GM06990 (cell line): ENCODE measurements around the gene KLHL29.

ENCODE experiments used
- DNase-seq: peaks from one replicate; pipeline ENCODE4 v3.0.0-alpha.2; 2011; ENCODE audit not compliant: insufficient read length; ENCODE audit errors: extremely low read depth
- H3K27me3 ChIP-seq: replicated peaks from 2 replicates; pipeline ENCODE4 v1.6.0; 2011; ENCODE audit warnings: low read length; ENCODE audit not compliant: control insufficient read depth, insufficient read depth
- H3K36me3 ChIP-seq: 2 replicates; pipeline ENCODE4 v1.5.1; 2011; ENCODE audit warnings: low read length; ENCODE audit not compliant: control insufficient read depth, insufficient read depth
- H3K4me3 ChIP-seq: replicated peaks from 2 replicates; pipeline ENCODE4 v1.5.1; 2011; ENCODE audit warnings: low read depth, mild to moderate bottlenecking, control low read depth, low read length
- TF ChIP-seq, protein P1 (sequence below): IDR thresholded peaks from 2 replicates; pipeline ENCODE4 v1.5.1; 2011; ENCODE audit warnings: low read length, control low read depth, mild to moderate bottlenecking, inconsistent platforms; ENCODE audit not compliant: insufficient read depth, poor library complexity, severe bottlenecking

The KLHL29 gene

DNA sequence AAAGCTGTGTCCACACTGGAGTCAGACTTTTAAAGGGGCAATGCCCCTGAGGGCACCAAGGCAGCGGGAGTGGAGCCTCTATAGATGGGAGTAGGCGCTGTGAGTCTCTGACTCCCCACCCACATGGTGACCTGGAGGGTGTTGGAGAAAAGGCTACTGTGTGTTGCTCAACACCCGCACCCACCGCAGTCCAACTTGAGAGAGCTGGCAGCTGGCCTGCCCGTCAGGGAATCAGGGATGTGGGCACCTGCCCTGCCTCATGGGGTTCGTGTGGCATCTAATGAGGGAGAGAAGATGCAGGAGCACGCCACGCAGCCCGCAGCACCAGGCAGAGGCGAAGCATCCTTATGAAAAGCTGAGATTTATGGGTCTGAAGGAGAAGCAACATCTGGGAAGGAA is 84.2 kb downstream of the KLHL29 start:
- Histone ChIP-seq H3K27me3 (no peaks in the 10 kb centered on the region), H3K36me3 (no peaks in the 10 kb centered on the region)
- TF ChIP-seq, protein P1, sequence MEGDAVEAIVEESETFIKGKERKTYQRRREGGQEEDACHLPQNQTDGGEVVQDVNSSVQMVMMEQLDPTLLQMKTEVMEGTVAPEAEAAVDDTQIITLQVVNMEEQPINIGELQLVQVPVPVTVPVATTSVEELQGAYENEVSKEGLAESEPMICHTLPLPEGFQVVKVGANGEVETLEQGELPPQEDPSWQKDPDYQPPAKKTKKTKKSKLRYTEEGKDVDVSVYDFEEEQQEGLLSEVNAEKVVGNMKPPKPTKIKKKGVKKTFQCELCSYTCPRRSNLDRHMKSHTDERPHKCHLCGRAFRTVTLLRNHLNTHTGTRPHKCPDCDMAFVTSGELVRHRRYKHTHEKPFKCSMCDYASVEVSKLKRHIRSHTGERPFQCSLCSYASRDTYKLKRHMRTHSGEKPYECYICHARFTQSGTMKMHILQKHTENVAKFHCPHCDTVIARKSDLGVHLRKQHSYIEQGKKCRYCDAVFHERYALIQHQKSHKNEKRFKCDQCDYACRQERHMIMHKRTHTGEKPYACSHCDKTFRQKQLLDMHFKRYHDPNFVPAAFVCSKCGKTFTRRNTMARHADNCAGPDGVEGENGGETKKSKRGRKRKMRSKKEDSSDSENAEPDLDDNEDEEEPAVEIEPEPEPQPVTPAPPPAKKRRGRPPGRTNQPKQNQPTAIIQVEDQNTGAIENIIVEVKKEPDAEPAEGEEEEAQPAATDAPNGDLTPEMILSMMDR = no peak

DNA sequence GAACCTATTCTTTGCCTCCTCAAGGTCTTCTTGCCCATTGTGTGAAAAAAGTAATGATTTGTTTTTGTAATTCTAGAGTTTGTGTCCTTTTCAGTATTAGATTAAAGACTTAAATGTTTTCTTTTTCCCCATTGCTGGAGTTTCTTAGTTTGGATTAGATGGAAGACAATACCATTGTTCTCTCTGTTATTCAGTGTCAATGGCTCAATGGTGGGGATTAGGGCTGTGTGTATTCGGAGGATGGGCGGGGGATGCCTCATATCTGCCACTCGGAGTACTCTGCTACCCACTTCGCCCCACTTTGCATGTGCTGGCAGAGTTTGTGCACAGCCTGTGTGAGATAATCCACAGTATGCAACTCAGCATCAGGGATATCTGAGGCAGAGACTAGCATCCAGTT is 90.1 kb downstream of the KLHL29 start:
- Histone ChIP-seq H3K4me3 (no peak overlapping the region), H3K27me3 (no peaks in the 10 kb centered on the region), H3K36me3 (no peaks in the 10 kb centered on the region)
- no peak for DNase-seq
- TF ChIP-seq, protein P1 = no peak

More for the DNA sequence above, 84.2 kb downstream of the KLHL29 start:
- no peak overlapping the region for H3K4me3 ChIP-seq
- no peak for DNase-seq

DNA sequence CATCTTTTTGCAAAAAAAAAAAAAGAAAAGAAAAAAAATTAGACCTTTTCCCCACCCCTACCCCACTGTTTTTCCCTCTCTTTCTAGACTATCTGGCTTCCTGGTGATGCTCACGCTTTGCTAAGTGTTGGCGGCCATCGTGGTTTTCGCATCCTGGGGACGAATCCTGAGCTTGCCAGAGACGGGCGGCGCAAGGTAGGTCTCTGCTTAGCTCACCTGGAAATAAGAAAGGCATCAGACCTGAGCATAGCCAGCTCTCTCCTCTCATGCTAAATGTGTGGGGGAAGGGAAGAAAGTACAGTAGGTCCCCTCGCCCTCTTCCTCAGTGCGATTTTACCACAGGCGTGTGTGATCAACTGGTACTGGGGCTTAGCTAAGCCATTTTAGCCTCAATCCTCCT is 90.5 kb downstream of the KLHL29 start:
- Histone ChIP-seq H3K4me3 (no peak overlapping the region), H3K36me3 (no peaks in the 10 kb centered on the region), H3K27me3 (no peaks in the 10 kb centered on the region)
- TF ChIP-seq, protein P1 = no peak
- no peak for DNase-seq

DNA sequence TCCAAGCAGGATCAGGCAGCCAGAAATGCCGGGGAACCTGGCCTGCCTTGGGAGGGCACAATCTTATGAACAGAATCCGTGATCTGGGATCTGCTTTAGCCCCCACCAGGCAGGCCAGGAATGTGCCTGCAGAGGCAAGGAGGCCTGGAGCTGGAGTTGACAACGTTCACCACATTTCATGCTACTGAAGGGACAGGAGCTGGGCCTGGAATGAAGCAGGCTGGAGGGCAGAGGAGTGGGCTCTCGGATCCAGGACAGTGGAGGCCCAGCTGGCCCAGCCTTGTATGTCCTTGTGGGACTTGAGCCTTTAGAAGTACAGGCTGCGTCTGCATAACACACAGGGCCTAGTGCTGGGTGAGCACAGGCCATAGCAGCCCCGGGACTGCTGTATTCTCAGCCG is 91.8 kb downstream of the KLHL29 start:
- no peaks in the 10 kb centered on the region for H3K36me3 ChIP-seq
- no peaks in the 10 kb centered on the region for H3K27me3 ChIP-seq
- no peak overlapping the region for H3K4me3 ChIP-seq
- DNase-seq = no peak
- TF ChIP-seq, protein P1 = no peak

DNA sequence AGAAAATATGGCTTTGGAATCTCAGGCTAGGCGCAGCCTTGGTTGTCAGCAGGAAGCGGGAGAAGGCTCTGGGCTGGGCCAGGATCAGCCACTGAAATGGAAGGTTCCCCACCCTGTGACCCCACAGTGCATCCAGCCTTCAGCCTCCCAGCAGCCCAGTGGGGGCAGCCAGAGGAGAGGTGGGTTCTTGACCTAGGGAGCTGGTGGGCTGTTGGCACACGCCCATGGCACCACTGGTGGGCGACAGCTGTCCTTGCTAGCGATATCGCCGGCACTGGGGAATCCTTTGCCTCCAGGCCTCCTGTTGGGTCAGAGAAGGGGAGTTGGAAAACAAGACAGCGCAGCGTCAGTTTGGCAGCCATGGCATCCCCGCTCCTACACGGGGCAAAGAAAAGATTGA is 92.4 kb downstream of the KLHL29 start:
- DNase-seq = no peak
- H3K4me3 ChIP-seq = no peak overlapping the region
- TF ChIP-seq, protein P1 = no peak
- H3K36me3 ChIP-seq = no peaks in the 10 kb centered on the region
- H3K27me3 ChIP-seq = no peaks in the 10 kb centered on the region

DNA sequence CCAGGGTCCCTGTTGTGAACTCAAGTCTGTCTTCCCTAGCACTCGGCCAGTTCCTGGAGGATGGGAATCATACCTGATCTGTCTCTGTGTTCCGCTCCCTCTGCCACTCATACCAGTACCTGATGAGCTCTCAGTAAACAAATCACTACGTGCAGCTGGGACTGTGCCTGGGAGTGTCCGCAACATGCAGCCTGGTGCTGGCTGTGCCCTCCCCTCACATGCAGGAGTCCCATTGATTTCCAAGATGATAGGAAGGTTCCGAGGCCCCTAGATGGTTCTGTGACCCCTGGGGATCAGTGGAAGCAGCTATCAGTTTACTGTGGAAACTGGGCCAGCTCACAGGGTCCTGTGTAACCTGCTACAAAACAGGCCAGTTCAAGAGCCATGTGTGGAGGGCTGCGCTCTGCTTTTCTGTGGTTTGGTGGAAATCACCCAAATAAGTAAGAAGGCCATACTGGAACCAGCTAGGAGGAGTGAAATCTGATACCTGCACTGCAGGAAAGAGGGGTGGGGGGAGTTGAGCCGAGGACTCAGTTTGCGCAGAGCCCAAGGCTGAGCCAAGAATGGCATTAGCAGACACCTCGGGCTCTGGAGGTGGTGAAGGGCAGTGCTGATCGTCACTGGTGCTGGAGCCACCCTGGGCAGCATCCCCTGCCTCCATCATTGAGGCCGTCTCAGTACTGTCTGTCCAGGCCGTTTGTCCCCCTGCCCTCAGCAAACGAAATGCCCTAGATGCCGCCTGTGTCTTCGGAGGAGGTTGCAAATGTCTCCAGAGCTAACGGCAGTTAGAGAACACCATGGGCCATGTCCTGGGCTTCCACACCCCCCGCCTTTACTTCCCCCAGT is 93.3 kb downstream of the KLHL29 start:
- TF ChIP-seq, protein P1 = no peak
- DNase-seq = no peak
- H3K36me3 ChIP-seq = no peaks in the 10 kb centered on the region
- H3K27me3 ChIP-seq = no peaks in the 10 kb centered on the region
- no peak overlapping the region for H3K4me3 ChIP-seq
